Measurements from ENCODE around the gene ZSCAN2.

The ZSCAN2 gene

DNA sequence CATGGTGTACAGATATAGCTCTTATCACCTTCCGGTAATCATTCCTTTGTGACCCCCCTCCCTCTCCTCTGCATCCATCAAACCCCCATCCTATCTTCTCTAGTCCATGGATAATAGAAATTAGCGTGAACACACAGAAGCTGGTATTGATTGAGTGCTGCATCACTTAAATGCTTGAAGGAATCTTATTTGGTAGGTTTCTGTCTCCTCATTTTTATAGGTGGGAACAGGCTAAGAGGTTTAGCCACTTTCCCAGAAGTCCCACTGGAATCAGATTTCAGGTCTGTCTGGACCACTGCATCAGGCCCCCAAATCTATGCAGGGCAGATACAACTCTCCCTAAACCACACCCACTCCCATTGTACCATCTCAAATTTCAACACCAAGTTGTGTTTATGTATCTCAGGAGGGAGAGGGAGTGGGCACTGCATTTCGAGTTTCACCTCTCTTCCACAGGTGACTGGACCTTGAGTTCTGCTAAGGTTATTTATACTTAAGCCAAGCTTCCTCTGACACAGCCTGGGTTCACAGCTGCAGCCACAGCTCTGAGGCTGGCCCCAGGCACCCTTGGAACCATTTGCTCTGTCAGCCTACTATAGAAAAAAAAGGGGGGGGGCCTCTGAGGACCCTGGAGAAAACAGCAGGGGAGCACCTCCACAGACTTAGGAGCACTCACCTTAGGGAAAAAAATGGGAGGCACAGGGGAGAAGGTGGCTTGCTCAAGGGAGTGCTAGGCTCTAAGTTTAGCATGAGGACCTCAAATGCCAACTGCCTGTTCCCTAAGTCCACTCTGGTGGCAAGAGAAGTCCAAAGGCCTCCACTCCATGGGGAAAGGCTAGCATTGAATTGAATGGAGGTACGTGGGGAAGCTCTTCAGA is 59.3 kb downstream of the ZSCAN2 start:
- H2AFZ ChIP-seq = no peak overlapping the region
- TF ChIP-seq, protein P1, sequence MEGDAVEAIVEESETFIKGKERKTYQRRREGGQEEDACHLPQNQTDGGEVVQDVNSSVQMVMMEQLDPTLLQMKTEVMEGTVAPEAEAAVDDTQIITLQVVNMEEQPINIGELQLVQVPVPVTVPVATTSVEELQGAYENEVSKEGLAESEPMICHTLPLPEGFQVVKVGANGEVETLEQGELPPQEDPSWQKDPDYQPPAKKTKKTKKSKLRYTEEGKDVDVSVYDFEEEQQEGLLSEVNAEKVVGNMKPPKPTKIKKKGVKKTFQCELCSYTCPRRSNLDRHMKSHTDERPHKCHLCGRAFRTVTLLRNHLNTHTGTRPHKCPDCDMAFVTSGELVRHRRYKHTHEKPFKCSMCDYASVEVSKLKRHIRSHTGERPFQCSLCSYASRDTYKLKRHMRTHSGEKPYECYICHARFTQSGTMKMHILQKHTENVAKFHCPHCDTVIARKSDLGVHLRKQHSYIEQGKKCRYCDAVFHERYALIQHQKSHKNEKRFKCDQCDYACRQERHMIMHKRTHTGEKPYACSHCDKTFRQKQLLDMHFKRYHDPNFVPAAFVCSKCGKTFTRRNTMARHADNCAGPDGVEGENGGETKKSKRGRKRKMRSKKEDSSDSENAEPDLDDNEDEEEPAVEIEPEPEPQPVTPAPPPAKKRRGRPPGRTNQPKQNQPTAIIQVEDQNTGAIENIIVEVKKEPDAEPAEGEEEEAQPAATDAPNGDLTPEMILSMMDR (IDR thresholded peaks at IDR 0.05) = no peak
- H3K4me2 ChIP-seq (ENCODE audit: low read length) = no peak overlapping the region
- no peaks in the 10 kb centered on the region for H3K36me3 ChIP-seq (ENCODE audit: control insufficient read depth, insufficient read depth, low read length)
- H3K9ac ChIP-seq = no peak overlapping the region
- H3K9me3 ChIP-seq (ENCODE audit: control insufficient read depth, low read length) = no peaks in the 10 kb centered on the region
- H3K4me1 ChIP-seq = no peaks in the 10 kb centered on the region
- no peaks in the 10 kb centered on the region for H3K79me2 ChIP-seq
- no peaks in the 10 kb centered on the region for H3K27me3 ChIP-seq (ENCODE audit: control insufficient read depth, insufficient read depth, low read length)
- H3K4me3 ChIP-seq (ENCODE audit: low read depth, low read length) = no peak overlapping the region
- no peak overlapping the region for H3K27ac ChIP-seq

DNA sequence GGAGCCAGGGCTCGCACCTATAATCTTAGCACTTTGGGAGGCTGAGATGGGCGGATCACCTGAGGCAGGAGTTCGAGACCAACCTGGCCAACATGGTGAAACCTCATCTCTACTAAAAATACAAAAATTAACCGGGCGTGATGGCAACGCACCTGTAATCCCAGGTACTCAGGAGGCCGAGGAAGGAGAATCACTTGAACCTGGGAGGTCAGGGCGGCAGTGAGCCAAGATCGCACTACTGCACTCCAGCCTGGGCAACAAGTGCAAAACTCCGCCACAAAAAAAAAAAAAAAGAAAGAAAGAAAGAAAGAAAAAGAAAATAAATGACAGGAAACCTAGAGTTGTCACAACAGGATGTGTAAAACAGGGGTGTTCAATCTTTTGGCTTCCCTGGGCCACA is 60.2 kb downstream of the ZSCAN2 start:
- no peak overlapping the region for H3K4me3 ChIP-seq (ENCODE audit: low read depth, low read length)
- no peak overlapping the region for H3K27ac ChIP-seq
- no peaks in the 10 kb centered on the region for H3K79me2 ChIP-seq
- H3K9me3 ChIP-seq (ENCODE audit: control insufficient read depth, low read length) = no peaks in the 10 kb centered on the region
- H2AFZ ChIP-seq = no peak overlapping the region
- no peaks in the 10 kb centered on the region for H3K4me1 ChIP-seq
- no peak overlapping the region for H3K9ac ChIP-seq
- no peak overlapping the region for H3K4me2 ChIP-seq (ENCODE audit: low read length)
- TF ChIP-seq, protein P1 (IDR thresholded peaks at IDR 0.05) = no peak
- no peaks in the 10 kb centered on the region for H3K36me3 ChIP-seq (ENCODE audit: control insufficient read depth, insufficient read depth, low read length)
- H3K27me3 ChIP-seq (ENCODE audit: control insufficient read depth, insufficient read depth, low read length) = no peaks in the 10 kb centered on the region

DNA sequence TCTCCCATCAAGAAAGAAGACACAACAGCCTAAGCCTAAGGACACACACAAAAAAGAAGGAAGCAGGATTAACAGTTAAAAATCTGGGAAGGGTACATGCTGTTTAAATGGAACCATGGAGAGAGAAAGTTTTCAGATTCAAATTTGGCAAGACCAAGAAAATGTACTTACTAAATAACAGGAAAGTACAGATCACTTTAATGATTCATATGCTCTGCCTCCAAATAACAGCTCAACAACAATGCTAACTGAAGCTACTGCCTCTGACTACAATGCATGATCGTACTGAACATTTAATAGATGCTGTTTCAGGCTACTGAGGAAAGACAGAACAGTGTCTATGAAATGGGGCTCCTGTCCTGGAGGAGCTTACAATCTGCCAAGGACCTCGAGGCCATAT is 65.6 kb downstream of the ZSCAN2 start:
- H3K4me3 ChIP-seq (ENCODE audit: low read depth, low read length) = no peak overlapping the region

DNA sequence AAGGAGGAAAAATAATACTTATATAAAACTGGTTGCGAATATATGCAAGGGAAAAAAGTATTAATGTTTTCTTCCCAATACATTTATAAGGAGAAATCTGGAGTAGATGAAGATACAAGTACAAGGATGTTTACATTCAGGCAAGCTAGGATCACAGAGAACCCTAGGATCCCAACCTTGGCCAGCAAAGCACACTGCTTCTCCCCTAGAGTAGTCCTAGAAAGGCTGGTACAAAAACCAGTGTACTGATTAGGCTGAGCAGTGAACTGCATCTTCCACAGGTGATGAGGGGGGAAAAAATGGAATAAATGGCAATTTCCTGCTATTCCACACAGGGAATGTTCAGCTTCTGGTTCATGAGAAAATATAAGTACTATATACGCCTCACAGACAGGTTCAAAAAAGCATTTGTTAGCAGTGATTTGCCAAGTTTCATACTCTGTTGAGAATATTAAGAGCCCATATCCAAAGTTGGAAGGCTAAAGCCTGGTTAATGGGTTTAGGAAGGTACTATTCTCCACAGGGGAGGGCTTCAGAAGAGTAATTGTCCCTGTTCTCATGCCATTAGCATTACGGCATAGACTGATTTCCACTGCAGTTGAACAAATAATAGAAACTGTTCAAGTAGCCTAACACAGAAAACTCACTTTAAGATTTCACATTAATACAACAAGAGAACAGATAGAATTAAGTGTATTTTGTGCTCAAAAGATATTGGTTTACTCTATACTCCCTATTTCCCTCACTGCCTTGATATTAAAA is 67.6 kb downstream of the ZSCAN2 start:
- H3K27ac ChIP-seq = no peak overlapping the region
- TF ChIP-seq, protein P1 (IDR thresholded peaks at IDR 0.05) = no peak
- no peak overlapping the region for H3K4me2 ChIP-seq (ENCODE audit: low read length)
- no peaks in the 10 kb centered on the region for H3K36me3 ChIP-seq (ENCODE audit: control insufficient read depth, insufficient read depth, low read length)
- H3K4me3 ChIP-seq (ENCODE audit: low read depth, low read length) = no peak overlapping the region
- no peaks in the 10 kb centered on the region for H3K4me1 ChIP-seq
- no peak overlapping the region for H3K9ac ChIP-seq
- no peaks in the 10 kb centered on the region for H3K27me3 ChIP-seq (ENCODE audit: control insufficient read depth, insufficient read depth, low read length)
- no peak overlapping the region for H2AFZ ChIP-seq
- no peaks in the 10 kb centered on the region for H3K79me2 ChIP-seq
- no peaks in the 10 kb centered on the region for H3K9me3 ChIP-seq (ENCODE audit: control insufficient read depth, low read length)

More for the DNA sequence above, 65.6 kb downstream of the ZSCAN2 start:
- Histone ChIP-seq H3K4me1 (no peaks in the 10 kb centered on the region), H3K9me3 (ENCODE audit: control insufficient read depth, low read length) (no peaks in the 10 kb centered on the region), H3K4me2 (ENCODE audit: low read length) (no peak overlapping the region), H2AFZ (no peak overlapping the region), H3K79me2 (no peaks in the 10 kb centered on the region), H3K9ac (no peak overlapping the region), H3K27me3 (ENCODE audit: control insufficient read depth, insufficient read depth, low read length) (no peaks in the 10 kb centered on the region), H3K36me3 (ENCODE audit: control insufficient read depth, insufficient read depth, low read length) (no peaks in the 10 kb centered on the region), H3K27ac (no peak overlapping the region)
- TF ChIP-seq, protein P1 (IDR thresholded peaks at IDR 0.05) = no peak

Data from parathyroid adenoma (tissue), 2 donors.